AG09309 (cell line): ENCODE results near the gene NUP62CL.

Experiments used
- DNase-seq: peaks from one replicate; pipeline ENCODE4 v3.0.0-alpha.2; 2010; ENCODE audit warnings: low read depth
- H3K4me3 ChIP-seq: 2 replicates; pipeline ENCODE4 v1.5.1; 2011; ENCODE audit warnings: mild to moderate bottlenecking, low read depth, low read length, moderate library complexity; ENCODE audit not compliant: control insufficient read depth
- CTCF ChIP-seq: IDR thresholded peaks from 2 replicates; pipeline ENCODE4 v1.5.1; 2011; ENCODE audit warnings: mild to moderate bottlenecking, low read depth, low read length, inconsistent platforms; ENCODE audit not compliant: insufficient read depth, control insufficient read depth; ENCODE audit errors: missing control alignments

NUP62CL gene

GRCh38 chrX:107146670-107147069 lies 59.6 kb downstream of the NUP62CL start:
- H3K4me3 ChIP-seq = no peak overlapping the region
- DNase-seq = no peak
- no peak for TF ChIP-seq CTCF

- no peak overlapping the region for H3K4me3 ChIP-seq
- no peak for TF ChIP-seq CTCF
- no peak for DNase-seq
These were observed 70.3 kb downstream of the NUP62CL start for GRCh38 chrX:107135965-107136307.

- no peak overlapping the region for H3K4me3 ChIP-seq
- no peak for TF ChIP-seq CTCF
- no peak for DNase-seq
These were observed 70.9 kb downstream of the NUP62CL start for GRCh38 chrX:107135049-107135964.

GRCh38 chrX:107123750-107124149 lies 82.5 kb downstream of the NUP62CL start:
- no peak for DNase-seq
- TF ChIP-seq CTCF = no peak
- H3K4me3 ChIP-seq = no peak overlapping the region

- DNase-seq = no peak
- no peak overlapping the region for H3K4me3 ChIP-seq
- no peak for TF ChIP-seq CTCF
These were observed 87.0 kb downstream of the NUP62CL start for GRCh38 chrX:107119283-107119682.

- H3K4me3 ChIP-seq = peak within 1 kb of the TSS; percentile 79
- DNase-seq = peak; percentile 23
- TF ChIP-seq CTCF = no peak
These were observed 87.7 kb downstream of the NUP62CL start, which contains the start of gene RBM41 for GRCh38 chrX:107118322-107119147. TSS of gene RBM41 (minus strand) at chrX:107118822. CDS start at chrX:107118773, 49 bp downstream.
